PC-9 (cell line): Measurements from ENCODE around the gene SLC10A6. TPM values are rescaled to one million over a fixed set of nuclear protein-coding genes. Genes with fewer than 3 reads are reported as not detected.

ENCODE experiments used
- BruUV-seq: library from RNA; stranded (reverse); fragments of 400-500 nt; replicated peaks from 2 replicates; lab custom pipeline; 2021; lab: Mats Ljungman, UMichigan
- CTCF ChIA-PET: fragments of 300-600 bp; sonication (Branson Sonifier 250); formaldehyde crosslinking; loops from one replicate; lab custom pipeline; 2022; ENCODE audit warnings: antibody characterized with exemption; lab: Charles Lee
- POLR2A ChIA-PET: fragments of 300-600 bp; sonication (Branson Sonifier 250); formaldehyde crosslinking; loops from one replicate; lab custom pipeline; 2022; ENCODE audit warnings: antibody characterized with exemption; ENCODE audit not compliant: unreplicated experiment; lab: Charles Lee
- DNase-seq, 2 experiments: peaks; one replicate each; pipeline versions ENCODE4 v3.0.0 to v3.0.0-alpha.2; 2015 to 2022; ENCODE audit warnings: mixed read lengths in 1 of 2
- H2AFZ ChIP-seq: fragments of 200-600 bp; sonication (generic); 2 replicates; pipeline ENCODE4 v1.8.1; 2017; ENCODE audit warnings: antibody characterized with exemption
- H3F3A ChIP-seq: fragments of 200-600 bp; sonication (generic); 2 replicates; pipeline ENCODE4 v1.8.1; 2017; ENCODE audit warnings: antibody characterized with exemption, mild to moderate bottlenecking, low read depth; ENCODE audit not compliant: insufficient read depth
- H3K27ac ChIP-seq: fragments of 200-600 bp; sonication (generic); 2 replicates; pipeline ENCODE4 v1.6.1; 2016; ENCODE audit warnings: mixed run types
- H3K27me3 ChIP-seq: fragments of 200-600 bp; sonication (generic); 2 replicates; pipeline ENCODE4 v1.6.1; 2016; ENCODE audit warnings: low read depth, mixed run types; ENCODE audit not compliant: insufficient read depth
- H3K36me3 ChIP-seq: fragments of 200-600 bp; sonication (generic); 2 replicates; pipeline ENCODE4 v1.6.1; 2016; ENCODE audit warnings: low read depth, mixed run types
- H3K4me1 ChIP-seq: fragments of 200-600 bp; sonication (generic); replicated peaks from 2 replicates; pipeline ENCODE4 v1.6.1; 2016; ENCODE audit warnings: mixed run types; ENCODE audit not compliant: insufficient read depth
- H3K4me2 ChIP-seq: fragments of 200-600 bp; sonication (generic); 2 replicates; pipeline ENCODE4 v1.6.1; 2017; ENCODE audit warnings: mixed run types
- H3K4me3 ChIP-seq: fragments of 200-600 bp; sonication (generic); 2 replicates; pipeline ENCODE4 v1.6.1; 2016; ENCODE audit warnings: mixed run types
- H3K79me2 ChIP-seq: fragments of 200-600 bp; sonication (generic); 2 replicates; pipeline ENCODE4 v1.6.1; 2017; ENCODE audit warnings: low read depth, mixed run types
- H3K9me2 ChIP-seq: fragments of 200-600 bp; sonication (generic); 2 replicates; pipeline ENCODE4 v1.8.1; 2017; ENCODE audit warnings: mild to moderate bottlenecking; ENCODE audit not compliant: insufficient read depth
- H3K9me3 ChIP-seq: fragments of 200-600 bp; sonication (generic); 2 replicates; pipeline ENCODE4 v1.8.1; 2016; ENCODE audit warnings: low read depth; ENCODE audit not compliant: insufficient read depth
- H4K20me1 ChIP-seq: fragments of 200-600 bp; sonication (generic); 2 replicates; pipeline ENCODE4 v1.8.1; 2017; ENCODE audit not compliant: insufficient read depth
- CTCF ChIP-seq: fragments of 200-600 bp; sonication (generic); conservative IDR thresholded peaks from 2 replicates; pipeline ENCODE4 v1.6.1; 2017; ENCODE audit warnings: mixed run types, antibody characterized with exemption, mild to moderate bottlenecking, moderate library complexity
- EZH2 ChIP-seq: fragments of 200-600 bp; sonication (generic); IDR thresholded peaks from 2 replicates; pipeline ENCODE4 v1.8.0; 2017; ENCODE audit warnings: antibody characterized with exemption, low read depth
- intact Hi-C: fragments of 100-400 bp; cut with micrococcal nuclease; formaldehyde crosslinking; loops from one replicate; pipeline ENCODE4 v1.10.0; 2022; ENCODE audit not compliant: unreplicated experiment
- total RNA-seq: library from RNA; stranded (reverse); gene quantifications from 2 replicates; pipeline ENCODE4 v1.2.3, GENCODE V29; 2021

The SLC10A6 gene
- total RNA-seq, 1 experiment from 2014 or later, result not detected

- Histone ChIP-seq H3F3A (peaks cover 6% of the 10 kb centered on the region; the same call in 1 of the 2 replicates), H2AFZ (no peak overlapping the region), H3K4me3 (no peak overlapping the region), H3K9me2 (no peaks in the 10 kb centered on the region), H4K20me1 (no peaks in the 10 kb centered on the region), H3K79me2 (no peaks in the 10 kb centered on the region), H3K9me3 (no peaks in the 10 kb centered on the region), H3K36me3 (no peaks in the 10 kb centered on the region), H3K27me3 (no peaks in the 10 kb centered on the region), H3K4me2 (no peak overlapping the region), H3K27ac (no peak overlapping the region), H3K4me1 (peaks cover 2% of the 10 kb centered on the region; the same call in 1 of the 2 replicates)
- intact Hi-C loops, result loop anchor here (1.0 to 5.0 kb wide), 3 partner anchors 244 to 398 kb away; no protein-coding TSS in a partner anchor
- ChIA-PET CTCF (interaction anchor here (0.6 kb wide), 1 partner anchor 65 kb away, joined by 5 read pairs; no protein-coding TSS in a partner anchor), POLR2A (no interaction called here)
- DNase-seq, result peak in 1 of 2 experiments; percentile 50
- no TSS peak for BruUV-seq
- TF ChIP-seq CTCF, result peak; percentile 80
- TF ChIP-seq EZH2, result no peak
Observed at GRCh38 chr4:86895692-86896488, 46.7 kb upstream of the SLC10A6 start.

- peak in 1 of 2 experiments; percentile 53 for DNase-seq
- Histone ChIP-seq H3K9me3 (no peaks in the 10 kb centered on the region), H3K27me3 (no peaks in the 10 kb centered on the region), H3K4me2 (no peak overlapping the region), H3K4me3 (no peak overlapping the region), H3K36me3 (no peaks in the 10 kb centered on the region), H3K4me1 (peaks cover 8% of the 10 kb centered on the region), H3F3A (peaks cover 6% of the 10 kb centered on the region; the same call in 1 of the 2 replicates), H3K79me2 (no peaks in the 10 kb centered on the region), H2AFZ (no peak overlapping the region), H3K27ac (no peak overlapping the region), H3K9me2 (no peaks in the 10 kb centered on the region), H4K20me1 (no peaks in the 10 kb centered on the region)
- TF ChIP-seq CTCF, result no peak
- POLR2A ChIA-PET, result no interaction called here
- BruUV-seq, result no TSS peak
- intact Hi-C loops, result loop anchor here (5.0 kb wide), 1 partner anchor 37 kb away; no protein-coding TSS in a partner anchor
- CTCF ChIA-PET, result no interaction called here
Observed at GRCh38 chr4:86894455-86894854, 45.3 kb upstream of the SLC10A6 start.

GRCh38 chr4:86893136-86893535 is 44.0 kb upstream of the SLC10A6 start:
- Histone ChIP-seq H3K27ac (no peak overlapping the region), H3K9me2 (no peaks in the 10 kb centered on the region), H3K9me3 (no peaks in the 10 kb centered on the region), H3K4me2 (no peak overlapping the region), H3K79me2 (no peaks in the 10 kb centered on the region), H3K4me1 (peaks cover 8% of the 10 kb centered on the region), H3K36me3 (no peaks in the 10 kb centered on the region), H3K4me3 (no peak overlapping the region; the same call in 1 of the 2 replicates), H4K20me1 (no peaks in the 10 kb centered on the region), H3K27me3 (no peaks in the 10 kb centered on the region), H3F3A (peaks cover 6% of the 10 kb centered on the region; the same call in 1 of the 2 replicates), H2AFZ (no peak overlapping the region)
- ChIA-PET CTCF (interaction anchor here (0.7 kb wide), 1 partner anchor 357 kb away, joined by 5 read pairs; no protein-coding TSS in a partner anchor), POLR2A (interaction anchor here (0.6 kb wide), 2 partner anchors 30 to 379 kb away, joined by 4 to 10 read pairs; no protein-coding TSS in a partner anchor)
- no peak for DNase-seq
- TF ChIP-seq CTCF, result no peak
- no peak for TF ChIP-seq EZH2
- intact Hi-C loops, result loop anchor here (5.0 kb wide), 1 partner anchor 36 kb away; no protein-coding TSS in a partner anchor
- BruUV-seq, result no TSS peak
